GM15510 (cell line): ENCODE data around the gene PISD.

ENCODE experiments used
- POLR2A ChIP-seq: IDR thresholded peaks from 3 replicates; pipeline ENCODE4 v1.6.1; 2011; ENCODE audit warnings: borderline replicate concordance; ENCODE audit not compliant: insufficient read length; ENCODE audit errors: extremely low read depth

The PISD gene

DNA sequence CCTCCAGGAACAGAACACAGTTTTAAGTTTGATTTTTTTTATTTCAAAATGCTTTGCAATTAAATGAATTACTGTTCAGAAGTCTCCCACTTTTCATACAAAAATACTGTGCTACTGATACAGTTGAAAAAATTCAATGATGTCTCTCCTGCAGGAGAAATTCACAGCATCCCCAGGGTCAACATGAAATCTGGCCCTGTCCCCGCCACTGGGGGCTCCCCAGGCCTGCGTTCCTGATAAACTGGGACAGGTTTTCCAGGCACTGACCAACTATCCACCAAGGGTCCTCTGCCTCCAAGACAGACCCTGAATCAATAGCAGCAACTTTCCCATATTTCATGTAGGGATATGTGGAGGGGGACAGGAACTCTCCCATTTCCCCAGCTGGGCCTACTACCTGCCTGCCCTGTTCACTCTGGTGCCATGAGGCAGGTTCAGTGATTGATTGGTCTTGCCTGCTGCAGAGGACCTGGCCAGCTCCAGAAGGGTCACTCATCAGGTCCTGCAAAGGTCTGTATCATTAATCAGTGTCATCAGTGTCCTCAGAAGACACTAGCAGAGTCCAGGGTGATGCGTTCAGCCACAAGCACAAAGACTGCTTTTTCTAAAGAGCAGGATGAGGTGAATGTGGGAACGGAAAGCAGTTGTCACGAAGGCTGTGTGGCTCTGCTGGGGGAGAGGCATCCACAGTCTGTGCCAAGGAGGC lies 43.4 kb downstream of the PISD start:
- no peak for TF ChIP-seq POLR2A

DNA sequence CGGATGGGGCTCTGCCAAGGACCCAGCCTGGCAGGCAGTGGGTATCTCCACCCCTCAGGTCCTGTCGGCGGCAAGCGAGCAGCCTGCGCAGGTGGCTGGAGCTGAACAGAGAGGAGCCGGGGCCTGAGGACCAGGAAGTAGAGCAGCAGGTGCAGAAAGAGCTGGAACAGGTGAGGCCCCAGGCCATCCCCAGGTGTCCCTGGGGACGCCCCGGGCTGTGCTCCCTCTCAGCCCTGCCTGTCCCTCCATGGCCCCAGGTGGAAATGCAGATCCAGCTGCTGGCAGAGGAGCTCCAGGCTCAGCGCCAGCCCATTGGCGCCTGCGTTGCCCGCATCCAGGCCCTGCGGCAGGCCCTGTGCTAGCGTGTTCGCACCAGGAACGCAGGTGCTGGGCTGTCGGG lies 44.0 kb downstream of the PISD start:
- peak; percentile 23 for TF ChIP-seq POLR2A

DNA sequence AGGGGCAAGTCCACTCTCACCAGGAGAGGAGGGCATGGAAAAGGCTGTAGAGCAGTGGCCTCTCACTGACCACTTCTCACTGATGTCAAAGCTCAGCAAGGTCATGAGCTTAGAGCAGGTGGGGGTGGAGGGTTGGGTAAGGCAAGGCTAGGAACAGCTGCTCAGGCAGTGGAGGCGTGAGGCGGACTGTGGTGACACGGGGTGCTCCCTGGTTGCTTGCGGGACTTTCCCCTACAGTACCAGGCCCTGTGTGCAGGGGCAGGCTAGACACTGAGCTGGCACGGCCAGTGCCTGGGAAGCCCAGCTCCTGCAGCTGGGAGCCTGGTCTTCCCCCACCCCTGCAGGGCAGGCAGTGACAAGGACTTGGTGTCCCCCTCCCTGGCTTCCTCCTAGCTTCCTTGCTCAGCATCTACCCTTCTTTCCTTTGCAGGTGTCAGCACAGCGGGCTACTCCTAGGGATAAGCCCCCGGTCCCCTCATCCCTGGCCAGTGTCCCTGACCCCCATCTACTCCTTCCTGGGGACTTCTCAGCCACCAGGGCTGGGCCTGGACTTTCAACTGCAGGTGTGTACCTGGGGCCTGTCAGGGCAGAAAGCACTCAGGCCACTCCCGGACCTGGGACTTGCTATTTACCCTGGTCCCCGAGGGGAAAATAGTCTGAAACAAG lies 45.6 kb downstream of the PISD start:
- peak; percentile 26 for TF ChIP-seq POLR2A

DNA sequence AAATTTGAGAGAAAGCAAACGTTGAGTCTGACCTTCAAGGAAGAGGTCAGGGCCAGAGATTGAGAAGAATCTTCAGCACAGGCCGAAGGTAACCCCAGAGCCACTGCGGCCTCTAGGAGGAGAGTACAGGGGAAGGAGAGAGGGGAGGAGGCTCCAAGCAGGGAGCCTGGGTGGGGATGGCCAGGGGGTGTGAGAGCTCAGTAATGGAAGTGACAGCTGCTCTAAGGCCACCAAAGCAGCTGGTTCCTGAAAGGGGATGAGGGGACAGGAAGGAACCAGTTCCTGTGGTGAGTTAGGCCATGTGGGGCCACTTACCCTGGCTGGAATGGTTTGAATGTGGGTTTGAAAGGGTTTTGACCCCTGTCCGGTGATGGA lies 46.1 kb downstream of the PISD start:
- no peak for TF ChIP-seq POLR2A

DNA sequence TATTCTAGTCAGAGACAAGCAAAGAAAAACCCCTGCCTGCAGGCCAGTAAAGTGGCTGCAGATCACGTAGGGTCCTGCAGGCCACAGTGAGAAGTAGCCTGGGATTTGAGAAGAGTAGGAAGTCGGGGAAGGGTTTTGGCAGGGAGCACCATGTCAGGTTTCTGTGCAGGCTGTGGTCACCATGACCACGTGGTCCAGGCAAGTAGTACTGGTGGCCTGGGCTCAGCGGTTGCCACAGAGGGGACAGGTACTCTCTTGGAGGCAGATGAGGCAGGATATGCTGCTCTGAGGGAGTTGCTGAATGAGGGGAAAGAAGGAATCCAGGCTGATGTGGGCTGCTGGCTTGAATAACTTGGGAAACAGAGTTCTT lies 46.5 kb downstream of the PISD start:
- TF ChIP-seq POLR2A: no peak

DNA sequence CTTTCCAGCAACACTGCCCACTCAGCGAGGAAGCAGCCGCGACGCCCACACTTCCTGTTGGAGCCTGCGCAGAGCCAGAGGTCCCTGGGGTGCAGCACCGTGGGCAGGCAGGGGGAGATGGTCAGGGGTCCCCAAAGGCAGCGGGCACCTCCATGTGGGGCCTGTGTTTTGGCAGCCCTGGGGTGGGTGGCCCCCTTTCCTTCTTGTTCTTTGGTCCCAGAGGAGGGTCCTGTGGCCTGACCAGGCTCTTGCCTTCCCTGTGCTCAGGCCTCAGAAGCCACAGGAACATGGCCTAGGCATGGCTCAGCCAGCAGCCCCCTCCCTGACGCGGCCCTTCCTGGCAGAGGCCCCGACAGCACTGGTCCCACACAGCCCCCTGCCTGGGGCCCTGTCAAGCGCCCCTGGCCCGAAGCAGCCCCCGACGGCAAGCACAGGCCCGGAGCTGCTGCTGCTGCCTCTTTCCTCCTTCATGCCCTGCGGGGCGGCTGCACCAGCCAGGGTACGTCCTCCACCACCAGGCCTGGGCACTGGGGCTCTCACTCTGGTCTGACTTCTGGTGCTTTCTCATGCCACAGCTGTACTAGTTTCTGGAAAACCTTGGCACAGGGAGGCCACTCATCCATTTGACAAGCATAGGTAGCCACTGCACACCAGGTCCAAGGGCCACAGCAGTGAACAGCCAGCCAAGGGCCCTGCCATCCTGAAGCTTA lies 47.1 kb downstream of the PISD start:
- no peak for TF ChIP-seq POLR2A

DNA sequence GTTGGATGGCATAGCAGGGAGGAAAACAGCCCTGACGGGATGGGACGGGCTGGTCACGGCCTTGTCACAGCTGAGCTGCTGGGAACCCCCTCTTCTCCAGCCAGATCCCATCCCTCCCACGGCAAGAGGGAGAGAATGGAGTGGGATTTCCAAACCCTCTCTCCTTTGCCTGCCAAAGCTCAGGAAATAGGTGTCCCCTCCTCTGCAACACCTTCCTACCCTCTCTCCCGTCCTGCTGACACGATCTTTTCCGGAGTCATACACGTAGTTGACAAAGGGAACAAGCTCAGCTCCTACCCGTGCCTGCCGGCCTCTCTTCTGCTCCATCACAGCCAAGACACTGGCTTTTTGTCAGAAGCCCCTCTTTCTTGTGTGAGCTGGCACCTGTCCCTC lies 48.1 kb downstream of the PISD start:
- TF ChIP-seq POLR2A: no peak

DNA sequence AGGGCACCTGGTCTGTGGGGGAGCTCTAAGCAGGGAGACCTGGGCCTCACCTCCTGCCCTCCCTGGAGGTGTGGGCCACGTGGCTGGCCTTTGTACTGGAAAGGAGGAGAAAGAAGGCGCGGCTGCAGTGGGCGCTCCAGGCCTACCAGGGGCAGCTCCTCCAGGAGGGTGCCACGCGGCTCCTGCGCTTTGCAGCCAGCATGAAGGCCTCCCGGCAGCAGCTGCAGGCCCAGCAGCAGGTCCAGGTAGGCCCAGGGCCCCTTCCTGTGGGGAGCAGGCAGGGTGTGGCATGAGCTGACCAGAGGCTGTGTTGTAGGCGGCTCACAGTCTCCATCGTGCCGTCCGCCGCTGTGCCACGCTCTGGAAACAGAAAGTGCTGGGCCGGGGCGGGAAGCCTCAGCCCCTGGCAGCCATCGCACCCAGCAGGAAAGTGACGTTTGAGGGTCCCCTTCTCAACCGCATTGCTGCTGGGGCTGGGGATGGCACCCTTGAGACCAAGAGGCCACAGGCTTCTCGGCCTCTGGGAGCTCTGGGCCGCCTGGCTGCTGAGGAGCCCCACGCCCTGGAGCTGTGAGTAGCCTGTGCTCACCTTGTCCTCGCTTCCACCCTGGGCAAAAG lies 48.6 kb downstream of the PISD start:
- no peak for TF ChIP-seq POLR2A

DNA sequence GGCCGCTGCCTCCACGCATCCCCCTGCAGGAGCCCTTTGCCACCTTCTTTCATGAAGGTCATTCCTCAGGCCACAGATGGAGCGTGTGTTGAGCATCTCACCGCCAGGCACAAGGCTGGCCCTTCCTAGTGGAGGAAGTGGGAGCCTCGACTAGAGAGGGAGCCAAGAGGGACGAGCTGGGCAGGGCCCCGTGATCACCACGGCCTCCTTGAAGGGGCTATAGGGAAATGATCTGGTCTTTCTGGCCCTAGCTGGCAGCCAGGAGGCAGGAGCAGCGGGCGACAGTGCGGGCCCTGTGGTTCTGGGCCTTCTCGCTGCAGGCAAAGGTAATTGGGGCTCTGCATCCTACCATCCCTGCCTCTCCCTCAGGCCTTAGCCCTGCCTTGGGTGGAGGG lies 49.1 kb downstream of the PISD start:
- TF ChIP-seq POLR2A: no peak

DNA sequence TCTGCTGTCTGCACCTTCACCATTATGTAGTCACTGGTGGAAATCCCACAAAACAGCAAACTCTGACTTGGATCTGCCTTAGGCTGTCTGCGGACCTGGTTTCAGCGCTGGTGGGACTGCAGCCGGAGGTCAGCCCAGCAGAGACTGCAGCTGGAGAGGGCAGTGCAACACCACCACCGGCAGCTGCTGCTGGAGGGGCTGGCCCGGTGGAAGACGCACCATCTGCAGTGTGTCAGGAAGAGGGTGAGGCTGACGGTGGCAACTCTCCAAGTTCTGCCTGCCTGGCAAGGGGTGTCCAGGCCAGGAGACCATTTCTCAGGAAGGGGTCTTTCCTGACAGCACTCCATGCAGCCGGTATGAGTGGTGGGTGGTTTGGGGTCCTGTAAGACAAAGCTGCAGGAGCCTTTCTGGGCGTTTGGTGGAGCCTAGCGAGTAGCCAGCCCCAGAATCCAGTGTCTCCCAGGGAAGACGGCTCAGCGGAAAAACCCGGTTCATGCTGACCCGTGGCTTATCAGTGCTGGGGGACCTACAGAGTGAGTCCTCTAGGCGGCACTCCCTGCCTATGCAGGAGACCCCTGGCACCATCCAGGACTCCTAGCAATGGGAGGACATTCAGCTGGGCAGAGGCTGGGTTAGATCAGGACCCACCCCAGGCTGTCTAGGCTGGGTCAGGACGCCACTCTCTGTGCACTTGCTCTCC lies 50.8 kb downstream of the PISD start:
- TF ChIP-seq POLR2A: no peak

DNA sequence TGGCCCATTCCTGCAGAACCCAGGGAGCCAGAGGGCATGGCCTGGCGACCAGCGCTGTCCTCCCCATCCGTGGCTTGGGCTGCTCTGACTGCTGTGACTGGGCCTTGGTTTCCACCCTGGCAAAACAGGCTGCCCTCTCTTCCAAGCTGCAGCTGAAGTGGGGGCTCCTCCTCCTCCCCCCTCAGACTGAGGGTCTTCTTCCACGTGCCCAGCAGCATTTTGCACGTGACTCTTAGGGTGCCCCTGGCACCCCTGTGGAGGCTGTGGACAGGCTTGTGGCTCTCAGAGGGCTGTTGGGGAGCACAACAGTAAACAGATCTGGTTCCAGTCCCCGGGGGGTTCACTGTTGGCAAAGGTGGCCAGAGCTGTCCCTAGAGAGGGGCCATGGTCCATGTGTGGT lies 51.4 kb downstream of the PISD start:
- no peak for TF ChIP-seq POLR2A

DNA sequence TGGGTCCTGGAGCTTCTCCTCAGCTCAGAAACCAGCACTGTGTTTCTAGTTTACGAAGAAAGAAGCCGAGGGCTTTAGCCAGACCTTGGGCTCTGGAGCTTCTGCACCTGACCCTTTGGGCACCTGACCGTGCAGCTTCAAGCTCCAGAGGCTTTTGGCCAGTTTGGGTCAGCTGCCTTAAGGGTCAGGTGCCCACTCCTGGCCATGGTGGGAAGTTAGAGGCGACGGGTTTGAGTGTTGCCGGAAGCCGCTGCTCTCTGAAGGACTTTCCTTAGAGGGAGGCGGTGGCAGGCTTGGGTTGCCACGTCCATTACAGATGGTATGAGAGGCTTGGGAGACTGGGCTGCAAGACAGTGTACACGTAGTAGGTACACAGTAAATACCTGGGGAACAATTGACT lies 52.3 kb downstream of the PISD start:
- no peak for TF ChIP-seq POLR2A

DNA sequence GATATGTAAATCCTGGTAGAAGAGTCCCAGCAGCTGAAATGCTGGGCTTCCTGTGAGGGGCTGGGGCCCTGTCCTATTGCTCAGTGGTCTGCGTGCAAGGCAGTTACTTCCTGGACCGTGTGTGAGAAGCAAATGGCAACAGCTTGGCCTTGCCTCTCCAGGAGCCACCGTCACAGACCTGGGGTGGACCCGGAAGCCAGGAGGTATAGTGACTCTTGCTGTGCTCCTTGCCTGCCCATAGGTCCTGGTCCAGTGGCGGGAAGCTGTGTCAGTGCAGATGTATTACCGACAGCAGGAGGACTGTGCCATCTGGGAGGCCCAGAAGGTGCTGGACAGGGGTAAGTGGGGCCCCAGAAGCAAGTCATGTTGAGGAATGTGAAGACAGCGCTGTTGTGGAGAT lies 54.3 kb downstream of the PISD start:
- no peak for TF ChIP-seq POLR2A

DNA sequence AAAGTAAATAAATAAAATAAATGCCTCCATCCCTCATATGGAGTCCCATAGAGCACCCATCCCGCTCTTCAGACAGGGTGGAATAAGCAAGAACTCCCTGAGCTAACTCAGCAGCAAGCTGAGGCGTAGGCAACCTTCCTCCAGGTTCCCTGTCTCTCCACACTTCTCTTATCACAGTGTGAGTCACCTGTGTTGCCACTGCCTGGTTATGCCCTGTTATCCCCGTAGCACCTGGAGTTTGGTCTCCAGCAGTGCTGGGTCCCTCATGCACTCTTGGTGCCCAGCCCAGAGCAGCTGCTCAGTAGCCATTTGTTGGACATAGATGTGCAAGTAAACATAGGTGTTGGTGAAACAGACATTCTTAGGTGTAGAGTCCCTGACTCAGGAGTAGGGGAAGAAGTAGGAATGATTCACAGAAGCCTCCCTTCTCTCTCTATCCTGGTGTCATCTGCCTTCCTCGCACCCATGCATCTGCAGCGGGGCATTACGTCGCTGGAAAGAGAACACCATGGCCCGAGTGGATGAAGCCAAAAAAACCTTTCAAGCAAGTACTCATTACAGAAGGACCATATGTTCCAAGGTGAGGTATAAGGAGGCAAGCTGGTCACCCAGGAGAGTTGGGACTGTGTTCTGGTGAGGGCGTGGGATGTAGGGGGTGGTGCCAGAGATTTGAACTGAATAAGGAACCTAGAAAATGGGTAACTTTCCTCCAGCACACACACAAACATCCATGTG lies 56.0 kb downstream of the PISD start:
- TF ChIP-seq POLR2A: no peak
